Activated T-helper 1 cell treated with anti-CD3 and anti-CD28 coated beads, Interleukin-12 subunit alpha, Interleukin-12 subunit beta, Interleukin-2, Interleukin-4 antibody, amounts not matched to agents 30 ng/mL and 10 ng/mL and 1 ng/mL, durations not matched to agents 14 hours and 24 hours and 36 hours (primary cell): Measurements from ENCODE around the gene GALNT3. TPM values are rescaled to one million over a fixed set of nuclear protein-coding genes. Genes with fewer than 3 reads are reported as not detected.

ENCODE experiments used
- DNase-seq: peaks from one replicate; pipeline ENCODE4 v3.0.0; 2021; ENCODE audit warnings: low spot score
- H3K27ac Mint-ChIP-seq: one replicate; pipeline ENCODE4 v1.8.0; 2021; ENCODE audit warnings: mild to moderate bottlenecking, mixed read lengths
- H3K27me3 Mint-ChIP-seq: one replicate; pipeline ENCODE4 v1.8.0; 2022; ENCODE audit warnings: mild to moderate bottlenecking, moderate library complexity, mixed read lengths; ENCODE audit not compliant: insufficient read depth
- H3K36me3 Mint-ChIP-seq: one replicate; pipeline ENCODE4 v1.8.0; 2021; ENCODE audit warnings: low read depth, mixed read lengths
- H3K4me1 Mint-ChIP-seq: one replicate; pipeline ENCODE4 v1.8.0; 2021; ENCODE audit warnings: low read depth, mixed read lengths
- H3K4me3 Mint-ChIP-seq: one replicate; pipeline ENCODE4 v1.8.0; 2021; ENCODE audit warnings: mild to moderate bottlenecking, moderate library complexity, mixed read lengths
- H3K9me3 Mint-ChIP-seq: one replicate; pipeline ENCODE4 v1.8.0; 2021; ENCODE audit warnings: mixed read lengths
- intact Hi-C: fragments of 100-400 bp; cut with micrococcal nuclease; formaldehyde crosslinking; loops from one replicate; pipeline ENCODE4 v1.15.1; 2024
- total RNA-seq: library from RNA; stranded (reverse); gene quantifications from 2 replicates; pipeline ENCODE4 v1.2.3, GENCODE V29; 2022

GALNT3 gene
- total RNA-seq, 1 donor from 2014 or later = 4.8 TPM

- no peak for DNase-seq
- H3K36me3 Mint-ChIP-seq = no peaks in the 10 kb centered on the region
- no peaks in the 10 kb centered on the region for H3K9me3 Mint-ChIP-seq
- peaks cover 2% of the 10 kb centered on the region for H3K27me3 Mint-ChIP-seq
- no peak overlapping the region for H3K27ac Mint-ChIP-seq
- no peaks in the 10 kb centered on the region for H3K4me1 Mint-ChIP-seq
- intact Hi-C loops = no loop called here
- H3K4me3 Mint-ChIP-seq = no peak overlapping the region
These were observed 21.5 kb upstream of the GALNT3 start for GRCh38 chr2:165815299-165816141.

GRCh38 chr2:165814473-165814872 is 20.4 kb upstream of the GALNT3 start:
- intact Hi-C loops = no loop called here
- Mint-ChIP-seq H3K4me1 (no peaks in the 10 kb centered on the region), H3K9me3 (no peaks in the 10 kb centered on the region), H3K27ac (no peak overlapping the region), H3K36me3 (no peaks in the 10 kb centered on the region), H3K4me3 (no peak overlapping the region), H3K27me3 (peaks cover 2% of the 10 kb centered on the region)
- DNase-seq = no peak

GRCh38 chr2:165811592-165812370 is 17.7 kb upstream of the GALNT3 start:
- no peak overlapping the region for H3K27ac Mint-ChIP-seq
- no peak overlapping the region for H3K4me3 Mint-ChIP-seq
- DNase-seq = no peak
- H3K27me3 Mint-ChIP-seq = no peaks in the 10 kb centered on the region
- H3K9me3 Mint-ChIP-seq = no peaks in the 10 kb centered on the region
- H3K4me1 Mint-ChIP-seq = no peaks in the 10 kb centered on the region
- intact Hi-C loops = no loop called here
- no peaks in the 10 kb centered on the region for H3K36me3 Mint-ChIP-seq

GRCh38 chr2:165810418-165810817 is 16.4 kb upstream of the GALNT3 start:
- no peak overlapping the region for H3K27ac Mint-ChIP-seq
- no peaks in the 10 kb centered on the region for H3K36me3 Mint-ChIP-seq
- no peaks in the 10 kb centered on the region for H3K27me3 Mint-ChIP-seq
- no peaks in the 10 kb centered on the region for H3K9me3 Mint-ChIP-seq
- DNase-seq = no peak
- intact Hi-C loops = no loop called here
- H3K4me1 Mint-ChIP-seq = no peaks in the 10 kb centered on the region
- H3K4me3 Mint-ChIP-seq = no peak overlapping the region

GRCh38 chr2:165804719-165805118 is 10.7 kb upstream of the GALNT3 start:
- H3K27ac Mint-ChIP-seq = no peak overlapping the region
- intact Hi-C loops = no loop called here
- no peak overlapping the region for H3K4me3 Mint-ChIP-seq
- no peaks in the 10 kb centered on the region for H3K4me1 Mint-ChIP-seq
- H3K36me3 Mint-ChIP-seq = peaks cover 7% of the 10 kb centered on the region
- H3K9me3 Mint-ChIP-seq = peaks cover 3% of the 10 kb centered on the region
- DNase-seq = no peak
- no peaks in the 10 kb centered on the region for H3K27me3 Mint-ChIP-seq

GRCh38 chr2:165803123-165803760 is 9.2 kb upstream of the GALNT3 start:
- DNase-seq = no peak
- Mint-ChIP-seq H3K4me3 (no peak overlapping the region), H3K36me3 (peaks cover 9% of the 10 kb centered on the region), H3K4me1 (no peaks in the 10 kb centered on the region), H3K27ac (no peak overlapping the region), H3K27me3 (peaks cover 2% of the 10 kb centered on the region), H3K9me3 (peaks cover 3% of the 10 kb centered on the region)
- intact Hi-C loops = no loop called here

- Mint-ChIP-seq H3K9me3 (peaks cover 3% of the 10 kb centered on the region), H3K27ac (no peak overlapping the region), H3K36me3 (peaks cover 12% of the 10 kb centered on the region), H3K4me3 (no peak overlapping the region), H3K4me1 (peaks cover 6% of the 10 kb centered on the region), H3K27me3 (peaks cover 2% of the 10 kb centered on the region)
- intact Hi-C loops = no loop called here
- no peak for DNase-seq
These were observed 7.1 kb upstream of the GALNT3 start for GRCh38 chr2:165801176-165801575.

GRCh38 chr2:165796819-165797530 is 2.9 kb upstream of the GALNT3 start:
- peaks cover 14% of the 10 kb centered on the region for H3K36me3 Mint-ChIP-seq
- H3K9me3 Mint-ChIP-seq = peaks cover 3% of the 10 kb centered on the region
- intact Hi-C loops = loop anchor here (10.0 kb wide), 1 partner anchor 502 kb away; no protein-coding TSS in a partner anchor
- no peak for DNase-seq
- no peak overlapping the region for H3K4me3 Mint-ChIP-seq
- no peak overlapping the region for H3K27ac Mint-ChIP-seq
- peaks cover 2% of the 10 kb centered on the region for H3K27me3 Mint-ChIP-seq
- H3K4me1 Mint-ChIP-seq = peaks cover 34% of the 10 kb centered on the region

- intact Hi-C loops = loop anchor here (10.0 kb wide), 1 partner anchor 501 kb away; no protein-coding TSS in a partner anchor
- H3K9me3 Mint-ChIP-seq = peaks cover 2% of the 10 kb centered on the region
- H3K4me1 Mint-ChIP-seq = peaks cover 40% of the 10 kb centered on the region
- no peak overlapping the region for H3K4me3 Mint-ChIP-seq
- no peak overlapping the region for H3K27ac Mint-ChIP-seq
- H3K36me3 Mint-ChIP-seq = peaks cover 11% of the 10 kb centered on the region
- no peak for DNase-seq
- H3K27me3 Mint-ChIP-seq = peaks cover 2% of the 10 kb centered on the region
These were observed 2.1 kb upstream of the GALNT3 start for GRCh38 chr2:165796129-165796528.

- intact Hi-C loops = loop anchor here (2.0 to 10.0 kb wide), 2 partner anchors 158 to 500 kb away; partner anchors contain the start of gene TTC21B
- peaks cover 40% of the 10 kb centered on the region for H3K4me1 Mint-ChIP-seq
- H3K4me3 Mint-ChIP-seq = peak overlapping the region; percentile 89
- H3K9me3 Mint-ChIP-seq = no peaks in the 10 kb centered on the region
- peaks cover 2% of the 10 kb centered on the region for H3K27me3 Mint-ChIP-seq
- peaks cover 7% of the 10 kb centered on the region for H3K36me3 Mint-ChIP-seq
- no peak for DNase-seq
- peak overlapping the region; percentile 90 for H3K27ac Mint-ChIP-seq
These were observed 964 bp upstream of the GALNT3 start for GRCh38 chr2:165795011-165795410.

- Mint-ChIP-seq H3K4me1 (peaks cover 40% of the 10 kb centered on the region), H3K27me3 (peaks cover 2% of the 10 kb centered on the region)
These were observed 485 bp upstream of the GALNT3 start for GRCh38 chr2:165794536-165794928.

GRCh38 chr2:165793161-165793778 is 777 bp downstream of the GALNT3 start:
- H3K27ac Mint-ChIP-seq = peak overlapping the region; percentile 93
- peak overlapping the region; percentile 90 for H3K4me3 Mint-ChIP-seq
- intact Hi-C loops = loop anchor here (10.0 kb wide), 1 partner anchor 498 kb away; no protein-coding TSS in a partner anchor
- DNase-seq = no peak
- peaks cover 40% of the 10 kb centered on the region for H3K4me1 Mint-ChIP-seq
- no peaks in the 10 kb centered on the region for H3K9me3 Mint-ChIP-seq
- H3K36me3 Mint-ChIP-seq = peaks cover 8% of the 10 kb centered on the region
- H3K27me3 Mint-ChIP-seq = no peaks in the 10 kb centered on the region

More at GRCh38 chr2:165794536-165794928, 485 bp upstream of the GALNT3 start:
- DNase-seq = peak; percentile 71
- Mint-ChIP-seq H3K27ac (peak overlapping the region; percentile 90), H3K36me3 (peaks cover 8% of the 10 kb centered on the region), H3K9me3 (no peaks in the 10 kb centered on the region), H3K4me3 (peak overlapping the region; percentile 89)
- intact Hi-C loops = loop anchor here (1.0 to 10.0 kb wide), 3 partner anchors 80 to 500 kb away; partner anchors contain the start of gene TTC21B
